ENCODE data around the gene RANBP3.

RANBP3 gene

GRCh38 chr19:5943623-5944022 is 34.3 kb downstream of the RANBP3 start:
- DNase-seq = no peak

GRCh38 chr19:5943045-5943444 is 34.9 kb downstream of the RANBP3 start:
- DNase-seq = no peak

- DNase-seq = no peak
Observed at GRCh38 chr19:5941673-5942072, 36.3 kb downstream of the RANBP3 start.

GRCh38 chr19:5940260-5941208 is 37.4 kb downstream of the RANBP3 start:
- no peak for DNase-seq

- no peak for DNase-seq
Observed at GRCh38 chr19:5937550-5937949, 40.4 kb downstream of the RANBP3 start.

- no peak for DNase-seq
Observed at GRCh38 chr19:5936292-5936592, 41.7 kb downstream of the RANBP3 start.

- no peak for DNase-seq
Observed at GRCh38 chr19:5935473-5936291, 42.3 kb downstream of the RANBP3 start.

- DNase-seq = no peak
Observed at GRCh38 chr19:5934774-5935472, 43.0 kb downstream of the RANBP3 start.

- DNase-seq = no peak
Observed at GRCh38 chr19:5934069-5934401, 43.9 kb downstream of the RANBP3 start.

GRCh38 chr19:5933391-5934068 is 44.4 kb downstream of the RANBP3 start:
- no peak for DNase-seq

- no peak for DNase-seq
Observed at GRCh38 chr19:5932609-5933262, 45.2 kb downstream of the RANBP3 start.

GRCh38 chr19:5932146-5932545 is 45.8 kb downstream of the RANBP3 start:
- no peak for DNase-seq

GRCh38 chr19:5931251-5931650 is 46.7 kb downstream of the RANBP3 start:
- no peak for DNase-seq

- no peak for DNase-seq
Observed at GRCh38 chr19:5929625-5930024, 48.3 kb downstream of the RANBP3 start.

- no peak for DNase-seq
Observed at GRCh38 chr19:5929179-5929578, 48.8 kb downstream of the RANBP3 start.

GRCh38 chr19:5927441-5927821 is 50.5 kb downstream of the RANBP3 start:
- no peak for DNase-seq

GRCh38 chr19:5926641-5927440 is 51.1 kb downstream of the RANBP3 start:
- DNase-seq = no peak

- DNase-seq = no peak
Observed at GRCh38 chr19:5925830-5926427, 52.0 kb downstream of the RANBP3 start.

- no peak for DNase-seq
Observed at GRCh38 chr19:5923356-5923755, 54.6 kb downstream of the RANBP3 start.

GRCh38 chr19:5922161-5922545 is 55.8 kb downstream of the RANBP3 start:
- no peak for DNase-seq

GRCh38 chr19:5921516-5922160 is 56.3 kb downstream of the RANBP3 start:
- no peak for DNase-seq
